ENCODE data around the gene GOLGA8M. TPM values are rescaled to one million over a fixed set of nuclear protein-coding genes. Genes with fewer than 3 reads are reported as not detected.
"Not testable (repeated sequence)": the region's sequence is repeated elsewhere in the genome, so short reads cannot be mapped to it uniquely, and the experiment has no call there.

Gene GOLGA8M
- polyA plus RNA-seq, 12 donors: 0.74 to 6.2 (median 1.7) TPM; not detected in 2

- not testable (repeated sequence) for DNase-seq
Observed at GRCh38 chr15:28664575-28664974, 47.6 kb downstream of the GOLGA8M start.

- not testable (repeated sequence) for DNase-seq
Observed at GRCh38 chr15:28663717-28664116, 48.5 kb downstream of the GOLGA8M start.

GRCh38 chr15:28660750-28661149, 51.5 kb downstream of the GOLGA8M start:
- not testable (repeated sequence) for DNase-seq

GRCh38 chr15:28656018-28656360, 56.2 kb downstream of the GOLGA8M start:
- not testable (repeated sequence) for DNase-seq

- not testable (repeated sequence) for DNase-seq
Observed at GRCh38 chr15:28655329-28656017, 56.7 kb downstream of the GOLGA8M start.

- DNase-seq: not testable (repeated sequence)
Observed at GRCh38 chr15:28654194-28654593, 58.0 kb downstream of the GOLGA8M start.

GRCh38 chr15:28652538-28652937, 59.7 kb downstream of the GOLGA8M start:
- not testable (repeated sequence) for DNase-seq

Other genes with a start within 250 kb of the GOLGA8M start
- under 1 TPM in 5 of 12 donors, not detected in 7; 0.03 to 0.21 (median 0.06) TPM for gene GOLGA8G, start 179.4 kb downstream of the GOLGA8M start, polyA plus RNA-seq (ENCODE audit: insufficient read length in 12 of 12)
- not detected for gene GOLGA6L25, start 158.9 kb downstream of the GOLGA8M start, polyA plus RNA-seq (ENCODE audit: insufficient read length in 12 of 12)
- gene GOLGA6L7, start 136.2 kb upstream of the GOLGA8M start, polyA plus RNA-seq (ENCODE audit: insufficient read length in 12 of 12): under 1 TPM in 7 of 12 donors, not detected in 5; 0.14 to 0.40 (median 0.24) TPM
- gene APBA2, start 173.6 kb upstream of the GOLGA8M start, polyA plus RNA-seq (ENCODE audit: insufficient read length in 12 of 12): 10 to 100 TPM in 1 of 12 donors, 1 to 10 TPM in 10, not detected in 1; 2.9 to 19.6 (median 5.2) TPM